HG03060 (cell line): ENCODE results near the gene RGS4.

Experiments
- ATAC-seq: cut with Tn5 transposase; IDR thresholded peaks from one replicate; pipeline ENCODE4 v1.9.1; 2021; ENCODE audit warnings: low read depth, moderate number of reproducible peaks; ENCODE audit not compliant: unreplicated experiment

The RGS4 gene

DNA sequence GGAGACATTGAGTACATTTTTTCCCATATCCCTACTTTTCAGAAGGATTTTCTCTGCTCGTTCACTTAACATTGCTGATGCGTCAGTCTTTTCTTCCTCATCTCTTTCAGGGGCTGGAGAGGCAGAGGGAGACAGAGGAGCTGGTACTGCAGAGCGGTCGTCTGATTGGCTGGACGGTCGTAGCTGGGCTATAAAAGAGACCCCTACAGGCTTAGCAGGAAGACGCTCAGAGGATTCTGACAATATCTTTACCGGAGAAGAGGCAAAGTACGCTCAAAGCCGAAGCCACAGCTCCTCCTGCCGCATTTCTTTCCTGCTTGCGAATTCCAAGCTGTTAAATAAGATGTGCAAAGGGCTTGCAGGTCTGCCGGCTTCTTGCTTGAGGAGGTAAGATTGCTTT, at the start of gene RGS4:
RGS4 (plus strand) TSS at position 220 of the 400 bp plus-strand sequence; CDS start at position 344, 124 bp downstream.
- no peak for ATAC-seq

DNA sequence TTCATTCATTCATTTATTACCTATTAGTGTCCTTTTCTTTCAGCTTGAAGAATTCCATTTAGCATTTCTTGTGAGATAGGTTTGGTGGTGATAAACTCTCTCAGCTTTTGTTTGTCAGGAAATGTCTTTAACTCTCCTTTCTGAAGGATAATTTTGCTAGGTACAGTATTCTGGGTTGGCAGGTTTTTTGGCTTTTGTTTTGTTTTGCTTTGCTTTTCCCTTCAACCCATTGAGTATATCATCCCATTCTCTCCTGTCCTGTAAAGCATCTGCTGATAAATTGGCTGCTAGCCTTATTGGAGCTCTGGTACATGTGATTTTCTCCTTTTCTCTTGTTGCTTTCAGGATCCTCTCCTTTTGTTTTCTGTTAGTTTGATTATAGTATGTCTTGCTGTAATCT, 47.0 kb upstream of the RGS4 start:
- ATAC-seq = no peak

GRCh38 chr1:163027610-163028009, 41.6 kb upstream of the RGS4 start:
- ATAC-seq = no peak

DNA sequence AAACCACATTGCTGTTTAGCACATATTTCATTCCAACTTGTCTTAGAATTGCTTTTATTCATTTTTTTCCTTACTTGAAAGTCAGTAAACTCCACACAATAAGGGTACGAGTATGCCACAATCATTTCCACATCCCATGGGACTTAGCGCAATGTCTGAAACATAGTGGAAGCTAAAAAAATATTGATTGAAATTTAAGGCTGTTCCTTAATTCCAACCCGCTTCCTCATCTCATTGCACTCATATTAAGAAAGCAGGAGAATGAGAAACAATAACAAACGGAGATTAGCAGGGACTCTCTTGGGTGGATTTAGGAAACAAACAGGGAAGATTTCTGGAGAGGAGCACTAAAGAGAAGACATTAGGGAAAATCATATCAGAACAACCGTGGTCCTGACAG, 39.3 kb upstream of the RGS4 start:
- ATAC-seq = no peak

- no peak for ATAC-seq
Observed at GRCh38 chr1:163035446-163036249, 33.5 kb upstream of the RGS4 start.

GRCh38 chr1:163036671-163037070, 32.5 kb upstream of the RGS4 start:
- ATAC-seq = no peak

DNA sequence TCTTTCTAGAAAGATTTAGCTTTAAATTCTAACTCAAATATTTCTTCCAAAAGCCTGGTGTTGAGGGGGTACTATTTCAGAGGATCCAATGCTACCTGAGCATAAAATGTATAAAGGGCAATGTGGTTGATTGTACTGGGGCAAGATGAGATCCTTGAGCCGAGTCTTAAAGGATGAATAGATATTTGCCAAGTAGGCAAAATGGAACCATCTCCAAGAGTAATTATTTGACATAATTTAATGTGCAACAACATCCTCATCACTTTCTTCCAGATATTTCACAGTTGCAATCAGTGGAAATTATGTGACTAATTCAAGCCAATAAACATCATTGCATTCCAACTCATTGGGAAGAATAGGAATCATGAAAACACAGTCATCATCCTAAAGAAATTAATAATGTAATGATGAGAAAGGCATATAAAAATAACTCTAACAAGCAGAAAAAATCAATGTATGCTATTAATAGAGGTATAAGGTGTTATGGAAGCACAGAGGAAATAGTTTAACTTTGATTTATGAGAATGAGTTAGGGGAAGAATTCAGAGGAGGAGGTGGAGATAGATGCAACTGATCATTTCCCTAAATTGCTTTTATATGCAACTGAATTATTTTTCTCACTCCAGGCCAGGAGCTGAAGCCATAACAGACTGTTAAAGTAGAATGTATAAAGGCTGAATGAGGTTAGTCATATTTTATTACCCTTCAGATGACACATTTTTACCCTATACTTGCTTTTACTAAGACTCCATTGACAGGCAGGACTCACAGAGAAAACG, 30.0 kb upstream of the RGS4 start:
- no peak for ATAC-seq

- ATAC-seq = no peak
Observed at GRCh38 chr1:163039707-163040093, 29.5 kb upstream of the RGS4 start.

DNA sequence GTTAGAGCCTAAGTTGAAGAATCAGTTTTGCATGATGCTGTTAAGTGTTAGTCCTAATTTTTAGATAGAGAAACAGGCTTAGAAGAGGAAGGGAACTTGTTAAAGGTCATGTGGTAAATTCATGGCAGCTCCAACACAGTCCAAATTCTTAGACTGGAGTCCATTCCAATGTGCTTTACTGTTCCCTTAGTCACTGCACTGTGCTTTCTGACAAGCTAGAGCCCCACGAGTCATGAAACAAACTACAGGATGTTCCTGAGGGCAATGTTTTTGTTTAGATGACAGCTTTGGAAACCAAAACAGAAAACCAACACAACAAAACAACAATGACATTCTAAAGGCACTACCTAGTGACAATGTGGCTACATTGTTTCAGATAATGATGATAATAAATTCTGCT, 23.1 kb upstream of the RGS4 start:
- no peak for ATAC-seq

GRCh38 chr1:163047951-163048659, 21.1 kb upstream of the RGS4 start:
- no peak for ATAC-seq

GRCh38 chr1:163048869-163049268, 20.3 kb upstream of the RGS4 start:
- no peak for ATAC-seq

DNA sequence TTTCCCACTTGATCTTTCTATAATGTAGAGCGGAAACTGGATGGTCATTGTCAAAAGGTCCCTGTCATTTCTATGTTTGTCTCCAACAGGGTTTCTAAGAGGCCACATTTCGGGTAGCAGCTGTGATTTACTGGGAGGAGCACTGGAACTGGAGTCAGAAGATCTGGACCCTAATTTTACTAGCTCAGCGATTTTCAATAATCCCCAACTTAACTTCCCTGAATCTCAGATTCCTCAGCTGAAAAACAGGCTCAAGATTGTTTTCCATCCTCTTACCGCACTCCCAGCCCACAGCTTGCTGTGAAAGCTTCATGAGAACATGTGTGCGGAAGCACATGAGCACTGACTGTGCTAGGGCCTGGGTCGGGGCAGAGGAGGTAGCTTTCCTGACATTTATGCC, 19.9 kb upstream of the RGS4 start:
- no peak for ATAC-seq

DNA sequence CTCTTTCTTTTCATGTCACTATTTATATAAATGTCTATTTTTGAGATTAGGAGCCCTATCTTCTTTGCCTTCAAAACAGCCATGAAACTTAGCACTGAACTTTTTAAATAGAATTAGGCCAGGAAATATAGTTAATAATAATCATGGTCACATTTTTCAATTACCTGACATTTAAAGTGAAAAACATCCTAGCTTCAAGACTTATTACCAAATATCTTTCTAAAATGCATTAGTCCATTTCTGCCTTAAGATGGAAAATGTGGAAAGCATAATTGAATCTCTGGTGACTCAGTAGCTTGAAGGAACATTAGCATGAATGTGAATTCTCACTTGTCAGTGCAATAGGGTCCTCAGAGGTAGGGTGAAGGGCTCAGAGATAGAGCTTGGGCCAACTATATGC, 18.7 kb upstream of the RGS4 start:
- no peak for ATAC-seq

- no peak for ATAC-seq
Observed at GRCh38 chr1:163054181-163054591, 15.0 kb upstream of the RGS4 start.

DNA sequence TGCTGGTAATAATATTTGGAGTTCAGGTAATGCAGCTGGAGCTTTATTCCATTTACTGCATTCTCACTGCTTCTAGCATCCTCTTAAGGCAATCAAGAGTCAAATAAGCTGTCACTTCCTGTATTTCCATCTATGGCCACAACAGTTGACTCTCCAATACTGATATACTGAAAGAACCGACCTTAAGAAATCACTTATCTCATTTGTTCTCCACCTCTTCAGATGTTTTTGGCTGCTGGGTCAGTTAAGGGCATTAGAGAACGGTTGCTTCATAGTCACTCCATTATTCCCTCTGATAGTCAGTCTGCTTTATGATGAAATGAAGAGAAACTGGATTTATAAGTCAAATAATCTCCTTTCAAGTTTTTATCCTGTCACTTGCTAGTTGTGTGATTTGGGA, 14.2 kb upstream of the RGS4 start:
- no peak for ATAC-seq

- no peak for ATAC-seq
Observed at GRCh38 chr1:163055531-163055930, 13.6 kb upstream of the RGS4 start.

DNA sequence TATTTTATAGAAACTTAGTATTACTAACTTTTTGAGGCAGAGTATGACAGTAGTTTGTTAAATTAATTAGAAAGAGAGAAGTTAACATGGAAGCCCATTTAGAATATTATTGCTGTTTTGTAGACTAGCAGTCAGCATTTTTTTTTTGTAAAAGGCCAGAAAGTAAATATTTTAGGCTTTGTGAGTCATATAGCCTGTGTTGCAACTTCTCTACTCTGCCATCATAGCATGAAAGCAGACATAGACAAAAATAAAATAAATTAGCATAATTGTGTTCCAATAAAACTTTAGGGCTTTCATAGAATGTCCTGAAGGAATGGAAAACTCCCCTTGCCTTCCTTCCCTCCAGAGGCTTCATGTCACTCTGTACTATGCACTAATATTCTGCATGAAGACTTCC, 12.3 kb upstream of the RGS4 start:
- ATAC-seq = no peak

GRCh38 chr1:163060343-163061007, 8.7 kb upstream of the RGS4 start:
- no peak for ATAC-seq

DNA sequence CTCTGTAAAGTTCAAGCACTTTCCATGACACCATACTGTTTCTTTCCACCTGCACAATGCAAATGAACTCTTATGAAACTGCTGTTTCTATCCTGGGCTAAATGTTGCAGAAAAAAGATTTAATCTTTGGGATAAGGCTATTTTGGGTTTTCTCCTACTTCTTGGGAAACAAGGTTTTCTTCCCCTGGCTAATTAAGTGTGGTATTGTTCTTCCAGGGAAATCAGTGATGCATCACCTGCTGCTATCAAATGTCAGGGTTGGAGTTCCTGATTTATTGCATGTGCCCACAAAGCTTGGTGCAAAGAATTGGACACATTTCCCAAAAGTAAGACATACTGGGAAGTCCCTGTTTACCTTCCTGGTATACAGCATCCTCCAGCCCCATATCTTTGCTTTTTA, 6.0 kb upstream of the RGS4 start:
- no peak for ATAC-seq

GRCh38 chr1:163063610-163064009, 5.6 kb upstream of the RGS4 start:
- no peak for ATAC-seq

GRCh38 chr1:163066168-163066567, 3.0 kb upstream of the RGS4 start:
- no peak for ATAC-seq
